HL-60 (cell line): ENCODE results near the gene RERE.

Experiments used
- GABPA ChIP-seq: IDR thresholded peaks from 2 replicates; pipeline ENCODE4 v1.6.1; 2012; ENCODE audit warnings: low read depth
- POLR2AphosphoS5 ChIP-seq: IDR thresholded peaks from 2 replicates; pipeline ENCODE4 v1.6.1; 2012; ENCODE audit warnings: low read depth
- SPI1 ChIP-seq: IDR thresholded peaks from 2 replicates; pipeline ENCODE4 v1.6.1; 2012; ENCODE audit warnings: low read depth, mild to moderate bottlenecking, borderline replicate concordance
- TF ChIP-seq, protein P1 (sequence below): IDR thresholded peaks from one replicate; pipeline ENCODE4 v1.5.1; 2011; ENCODE audit warnings: low read length, control low read depth, inconsistent platforms; ENCODE audit not compliant: insufficient read depth
- TF ChIP-seq, protein P2 (sequence below): IDR thresholded peaks from 2 replicates; pipeline ENCODE4 v1.6.1; 2012; ENCODE audit warnings: low read depth; ENCODE audit not compliant: insufficient replicate concordance

DNA sequence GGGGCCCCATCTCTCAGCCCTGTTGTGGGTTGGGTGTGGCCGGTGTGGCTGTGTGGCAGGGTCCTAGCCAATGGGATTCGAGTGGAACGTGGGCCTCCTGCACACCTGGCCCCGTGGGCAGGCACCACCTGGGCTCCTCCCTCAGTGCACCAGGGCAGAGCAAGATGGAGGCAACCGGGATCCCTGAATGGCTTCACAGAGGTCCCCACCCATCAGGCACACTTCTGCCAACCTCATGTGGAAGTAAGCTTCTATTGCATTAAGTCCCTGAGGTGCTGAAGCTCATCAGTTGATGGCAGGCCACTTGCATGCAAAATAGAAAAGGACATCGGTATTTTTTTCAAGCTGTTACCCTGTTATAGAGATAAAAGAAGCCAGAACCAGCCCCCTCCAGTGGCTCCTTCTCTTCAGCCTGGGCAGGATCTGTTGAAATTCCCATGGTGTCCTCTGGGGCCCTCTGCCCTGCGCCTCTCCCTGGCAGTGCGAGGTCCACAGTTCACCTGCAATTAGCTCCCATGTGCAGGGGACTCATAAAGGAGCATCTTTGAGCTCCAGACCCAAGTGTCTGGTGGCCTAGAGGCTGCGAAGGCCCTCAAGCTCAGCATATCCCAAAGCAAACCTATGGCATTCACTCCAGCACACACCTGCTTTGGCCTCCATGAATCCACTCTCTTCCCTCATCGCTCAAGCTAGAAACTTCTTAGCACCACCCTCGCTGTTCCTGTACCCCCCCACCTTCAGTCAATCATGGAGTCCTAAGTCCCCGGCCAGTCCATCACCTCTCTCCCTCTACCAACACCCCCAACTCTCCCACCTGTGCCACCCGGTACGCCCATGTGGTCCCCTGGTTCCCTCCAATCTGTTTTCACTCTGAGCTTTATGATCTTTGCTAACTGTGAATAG is 501.6 kb downstream of the RERE start:
- TF ChIP-seq, protein P1, sequence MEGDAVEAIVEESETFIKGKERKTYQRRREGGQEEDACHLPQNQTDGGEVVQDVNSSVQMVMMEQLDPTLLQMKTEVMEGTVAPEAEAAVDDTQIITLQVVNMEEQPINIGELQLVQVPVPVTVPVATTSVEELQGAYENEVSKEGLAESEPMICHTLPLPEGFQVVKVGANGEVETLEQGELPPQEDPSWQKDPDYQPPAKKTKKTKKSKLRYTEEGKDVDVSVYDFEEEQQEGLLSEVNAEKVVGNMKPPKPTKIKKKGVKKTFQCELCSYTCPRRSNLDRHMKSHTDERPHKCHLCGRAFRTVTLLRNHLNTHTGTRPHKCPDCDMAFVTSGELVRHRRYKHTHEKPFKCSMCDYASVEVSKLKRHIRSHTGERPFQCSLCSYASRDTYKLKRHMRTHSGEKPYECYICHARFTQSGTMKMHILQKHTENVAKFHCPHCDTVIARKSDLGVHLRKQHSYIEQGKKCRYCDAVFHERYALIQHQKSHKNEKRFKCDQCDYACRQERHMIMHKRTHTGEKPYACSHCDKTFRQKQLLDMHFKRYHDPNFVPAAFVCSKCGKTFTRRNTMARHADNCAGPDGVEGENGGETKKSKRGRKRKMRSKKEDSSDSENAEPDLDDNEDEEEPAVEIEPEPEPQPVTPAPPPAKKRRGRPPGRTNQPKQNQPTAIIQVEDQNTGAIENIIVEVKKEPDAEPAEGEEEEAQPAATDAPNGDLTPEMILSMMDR, result no peak
- TF ChIP-seq POLR2AphosphoS5, result no peak
- TF ChIP-seq SPI1, result no peak
- TF ChIP-seq, protein P2, sequence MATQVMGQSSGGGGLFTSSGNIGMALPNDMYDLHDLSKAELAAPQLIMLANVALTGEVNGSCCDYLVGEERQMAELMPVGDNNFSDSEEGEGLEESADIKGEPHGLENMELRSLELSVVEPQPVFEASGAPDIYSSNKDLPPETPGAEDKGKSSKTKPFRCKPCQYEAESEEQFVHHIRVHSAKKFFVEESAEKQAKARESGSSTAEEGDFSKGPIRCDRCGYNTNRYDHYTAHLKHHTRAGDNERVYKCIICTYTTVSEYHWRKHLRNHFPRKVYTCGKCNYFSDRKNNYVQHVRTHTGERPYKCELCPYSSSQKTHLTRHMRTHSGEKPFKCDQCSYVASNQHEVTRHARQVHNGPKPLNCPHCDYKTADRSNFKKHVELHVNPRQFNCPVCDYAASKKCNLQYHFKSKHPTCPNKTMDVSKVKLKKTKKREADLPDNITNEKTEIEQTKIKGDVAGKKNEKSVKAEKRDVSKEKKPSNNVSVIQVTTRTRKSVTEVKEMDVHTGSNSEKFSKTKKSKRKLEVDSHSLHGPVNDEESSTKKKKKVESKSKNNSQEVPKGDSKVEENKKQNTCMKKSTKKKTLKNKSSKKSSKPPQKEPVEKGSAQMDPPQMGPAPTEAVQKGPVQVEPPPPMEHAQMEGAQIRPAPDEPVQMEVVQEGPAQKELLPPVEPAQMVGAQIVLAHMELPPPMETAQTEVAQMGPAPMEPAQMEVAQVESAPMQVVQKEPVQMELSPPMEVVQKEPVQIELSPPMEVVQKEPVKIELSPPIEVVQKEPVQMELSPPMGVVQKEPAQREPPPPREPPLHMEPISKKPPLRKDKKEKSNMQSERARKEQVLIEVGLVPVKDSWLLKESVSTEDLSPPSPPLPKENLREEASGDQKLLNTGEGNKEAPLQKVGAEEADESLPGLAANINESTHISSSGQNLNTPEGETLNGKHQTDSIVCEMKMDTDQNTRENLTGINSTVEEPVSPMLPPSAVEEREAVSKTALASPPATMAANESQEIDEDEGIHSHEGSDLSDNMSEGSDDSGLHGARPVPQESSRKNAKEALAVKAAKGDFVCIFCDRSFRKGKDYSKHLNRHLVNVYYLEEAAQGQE, result no peak
- TF ChIP-seq GABPA, result no peak
